Measurements from ENCODE around the gene RBCK1.

DNA sequence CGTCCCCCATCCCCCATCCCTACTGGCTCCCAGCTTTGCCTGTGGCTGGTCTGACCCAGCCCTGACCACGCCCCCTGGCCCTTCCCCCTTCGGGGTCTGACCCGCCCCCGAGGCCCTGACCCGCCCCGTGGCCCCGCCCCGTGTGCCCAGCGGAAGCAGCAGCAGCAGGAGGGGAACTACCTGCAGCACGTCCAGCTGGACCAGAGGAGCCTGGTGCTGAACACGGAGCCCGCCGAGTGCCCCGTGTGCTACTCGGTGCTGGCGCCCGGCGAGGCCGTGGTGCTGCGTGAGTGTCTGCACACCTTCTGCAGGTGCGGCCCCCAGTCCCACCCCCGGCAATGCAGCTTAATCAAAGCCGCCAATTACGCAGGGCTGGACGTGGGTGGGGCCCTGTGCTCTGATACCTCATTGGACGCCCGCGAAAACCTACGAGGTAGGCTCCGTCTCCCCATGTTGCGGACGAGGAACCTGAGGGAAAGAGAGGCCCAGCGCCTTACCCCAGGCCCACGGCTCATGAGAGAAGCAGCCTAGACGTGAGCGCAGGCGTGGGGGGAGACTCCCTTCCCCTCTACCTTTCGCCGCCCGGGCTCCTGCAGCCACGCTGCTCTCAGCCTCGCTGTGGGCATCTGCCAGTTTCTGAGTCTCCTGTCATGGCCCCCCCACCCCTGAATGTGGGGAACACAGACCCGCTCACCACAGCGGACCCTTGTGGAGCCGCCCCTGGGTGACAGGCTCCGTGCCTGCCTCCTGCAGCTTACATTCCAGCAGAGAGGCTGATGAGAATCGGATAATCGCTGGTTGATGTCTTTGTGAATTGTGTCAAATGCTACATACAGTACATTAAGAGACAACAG lies 12.8 kb downstream of the RBCK1 start:
- TF ChIP-seq POLR2A (IDR thresholded peaks at IDR 0.05; ENCODE audit: low read depth, low read length), result no peak
- TF ChIP-seq, protein P1, sequence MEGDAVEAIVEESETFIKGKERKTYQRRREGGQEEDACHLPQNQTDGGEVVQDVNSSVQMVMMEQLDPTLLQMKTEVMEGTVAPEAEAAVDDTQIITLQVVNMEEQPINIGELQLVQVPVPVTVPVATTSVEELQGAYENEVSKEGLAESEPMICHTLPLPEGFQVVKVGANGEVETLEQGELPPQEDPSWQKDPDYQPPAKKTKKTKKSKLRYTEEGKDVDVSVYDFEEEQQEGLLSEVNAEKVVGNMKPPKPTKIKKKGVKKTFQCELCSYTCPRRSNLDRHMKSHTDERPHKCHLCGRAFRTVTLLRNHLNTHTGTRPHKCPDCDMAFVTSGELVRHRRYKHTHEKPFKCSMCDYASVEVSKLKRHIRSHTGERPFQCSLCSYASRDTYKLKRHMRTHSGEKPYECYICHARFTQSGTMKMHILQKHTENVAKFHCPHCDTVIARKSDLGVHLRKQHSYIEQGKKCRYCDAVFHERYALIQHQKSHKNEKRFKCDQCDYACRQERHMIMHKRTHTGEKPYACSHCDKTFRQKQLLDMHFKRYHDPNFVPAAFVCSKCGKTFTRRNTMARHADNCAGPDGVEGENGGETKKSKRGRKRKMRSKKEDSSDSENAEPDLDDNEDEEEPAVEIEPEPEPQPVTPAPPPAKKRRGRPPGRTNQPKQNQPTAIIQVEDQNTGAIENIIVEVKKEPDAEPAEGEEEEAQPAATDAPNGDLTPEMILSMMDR (IDR thresholded peaks at IDR 0.05; ENCODE audit: extremely low read depth in 1 of 2, insufficient read depth in 1 of 2, low read depth in 1 of 2, low read length in 2 of 2), result no peak
- no peak for TF ChIP-seq POLR2AphosphoS5 (IDR thresholded peaks at IDR 0.05; ENCODE audit: insufficient read depth, low read depth, low read length)
- TF ChIP-seq EZH2 (IDR thresholded peaks at IDR 0.05; ENCODE audit: borderline replicate concordance, low read depth, low read length, severe bottlenecking), result no peak
- no peak for TF ChIP-seq JUN (IDR thresholded peaks at IDR 0.05; ENCODE audit: borderline replicate concordance, insufficient read depth, insufficient read length, low read depth)
- no peak for TF ChIP-seq MYC (IDR thresholded peaks at IDR 0.05; ENCODE audit: low read depth, low read length)

Measured in endothelial cell of umbilical vein (primary cell).